T-cell (primary cell): ENCODE measurements around the gene HCFC2. TPM values are rescaled to one million over a fixed set of nuclear protein-coding genes. Genes with fewer than 3 reads are reported as not detected.

Source experiments
- ATAC-seq, 4 experiments: fragments of 200-7000 bp in 3 of 4; fragments of 150-1000 bp in 1 of 4; cut with Tn5 transposase; replicated peaks in 1 of 4; 1 replicate in 3 of 4; 2 replicates in 1 of 4; pipeline ENCODE4 v1.10.0; 2021; ENCODE audit warnings: moderate library complexity in 3 of 4, mild to moderate bottlenecking in 2 of 4, moderate number of reproducible peaks in 1 of 4
- CTCF ChIA-PET, 2 donors: fragments of 300-600 bp; sonication (Branson Sonifier 250); formaldehyde crosslinking; loops; one replicate each; lab custom pipeline; 2022; ENCODE audit warnings: antibody characterized with exemption in 2 of 2; lab: Charles Lee
- POLR2A ChIA-PET, 2 donors: fragments of 300-600 bp; sonication (Branson Sonifier 250); formaldehyde crosslinking; loops; one replicate each; lab custom pipeline; 2022; ENCODE audit warnings: antibody characterized with exemption in 2 of 2; lab: Charles Lee
- DNase-seq, 35 experiments: peaks; one replicate each; pipeline versions ENCODE4 v3.0.0 to v3.0.0-alpha.2; 2013 to 2023
- H3K27ac ChIP-seq: one replicate; pipeline ENCODE4 v1.5.1; 2013; ENCODE audit warnings: low read length
- H3K27me3 ChIP-seq, 2 experiments: replicated peaks in 1 of 2; 1 replicate in 1 of 2; 2 replicates in 1 of 2; pipeline versions ENCODE4 v1.6.1 to v1.7.0; 2013; ENCODE audit warnings: low read length in 1 of 2, mixed read lengths in 1 of 2; ENCODE audit not compliant: control insufficient read depth in 2 of 2, insufficient read depth in 2 of 2; ENCODE audit errors: extremely low read depth in 1 of 2
- H3K36me3 ChIP-seq, 2 donors: 1 replicate in 1 of 2; 2 replicates in 1 of 2; pipeline versions ENCODE4 v1.6.1 to v1.7.0; 2013; ENCODE audit warnings: low read length in 1 of 2; ENCODE audit not compliant: control insufficient read depth in 2 of 2, insufficient read depth in 1 of 2; ENCODE audit errors: extremely low read depth in 1 of 2
- H3K4me1 ChIP-seq, 2 experiments: 1 replicate in 1 of 2; 2 replicates in 1 of 2; pipeline versions ENCODE4 v1.6.1 to v1.7.0; 2013; ENCODE audit warnings: low read length in 2 of 2, mixed read lengths in 1 of 2; ENCODE audit not compliant: insufficient read depth in 2 of 2, control insufficient read depth in 1 of 2; ENCODE audit errors: extremely low read depth in 1 of 2
- H3K4me3 ChIP-seq, 2 donors: 1 replicate in 1 of 2; 2 replicates in 1 of 2; pipeline versions ENCODE4 v1.5.1 to v1.7.0; 2013; ENCODE audit warnings: mild to moderate bottlenecking in 2 of 2, low read length in 1 of 2, moderate library complexity in 1 of 2; ENCODE audit not compliant: control insufficient read depth in 1 of 2; ENCODE audit errors: extremely low read depth in 1 of 2
- H3K9me3 ChIP-seq: 2 replicates; pipeline ENCODE4 v1.7.0; 2013
- H3K27ac Mint-ChIP-seq, 2 donors: one replicate each; pipeline ENCODE4 v1.8.0; 2020 to 2021; ENCODE audit warnings: mild to moderate bottlenecking in 2 of 2, mixed read lengths in 2 of 2
- H3K27me3 Mint-ChIP-seq, 2 donors: one replicate each; pipeline ENCODE4 v1.8.0; 2021 to 2022; ENCODE audit warnings: mixed read lengths in 2 of 2
- H3K36me3 Mint-ChIP-seq: one replicate; pipeline ENCODE4 v1.8.0; 2021; ENCODE audit warnings: mixed read lengths
- H3K4me1 Mint-ChIP-seq, 3 donors: one replicate each; pipeline ENCODE4 v1.8.0; 2020 to 2022; ENCODE audit warnings: mixed read lengths in 3 of 3, mild to moderate bottlenecking in 1 of 3
- H3K4me3 Mint-ChIP-seq, 3 donors: one replicate each; pipeline ENCODE4 v1.8.0; 2020 to 2022; ENCODE audit warnings: mild to moderate bottlenecking in 3 of 3, mixed read lengths in 3 of 3, moderate library complexity in 3 of 3
- H3K9me3 Mint-ChIP-seq, 3 donors: one replicate each; pipeline ENCODE4 v1.8.0; 2020 to 2022; ENCODE audit warnings: mixed read lengths in 3 of 3
- WGBS: methylation state at CpG from one replicate; pipeline ENCODE4 v1.1.5; 2013; ENCODE audit warnings: missing lambda C conversion rate; ENCODE audit not compliant: insufficient coverage; 5-methylcytosine and 5-hydroxymethylcytosine counted together
- total RNA-seq, 35 experiments: library from RNA in 6 of 35; stranded (reverse) in 6 of 35; fragments of 120-200 nt in 1 of 35; gene quantifications; one replicate each; pipeline versions ENCODE4 v1.2.1 to v1.2.4 and lab custom pipeline; 2013 to 2026

The HCFC2 gene
- total RNA-seq, 5 donors from 2014 or later (not counting 1 experiment from before 2014, with no cell fraction given), result 13.9 to 16.9 (median 14.9) TPM

GRCh38 chr12:104060791-104061190, 3.5 kb upstream of the HCFC2 start:
- H3K27me3 Mint-ChIP-seq, result peaks cover 18 to 23% of the 10 kb centered on the region in 2 donors
- ChIA-PET POLR2A (no interaction called here), CTCF (interaction anchor here in 1 of 2 donors (0.6 kb wide), 1 partner anchor 49 kb away, joined by 3 read pairs; no protein-coding TSS in a partner anchor)
- Histone ChIP-seq H3K27ac (no peak overlapping the region), H3K36me3 (no peaks in the 10 kb centered on the region), H3K4me1 (peaks cover 10 to 16% of the 10 kb centered on the region in 2 experiments), H3K9me3 (no peaks in the 10 kb centered on the region), H3K27me3 (peaks cover 0 to 19% of the 10 kb centered on the region in 2 experiments), H3K4me3 (no peak overlapping the region)
- H3K36me3 Mint-ChIP-seq, result no peaks in the 10 kb centered on the region
- peaks cover 9 to 12% (median 11%) of the 10 kb centered on the region in 3 donors for H3K4me1 Mint-ChIP-seq
- ATAC-seq, result no peak
- H3K27ac Mint-ChIP-seq, result no peak overlapping the region
- DNase-seq, result no peak
- no CpG with 5 or more reads among the region's 2 CpGs for WGBS
- H3K4me3 Mint-ChIP-seq, result no peak overlapping the region
- H3K9me3 Mint-ChIP-seq, result peaks cover 0 to 3% (median 0%) of the 10 kb centered on the region in 3 donors

GRCh38 chr12:104063712-104064030, 660 bp upstream of the HCFC2 start:
- Mint-ChIP-seq H3K4me1 (peaks cover 22 to 27% (median 25%) of the 10 kb centered on the region in 3 donors), H3K4me3 (peak overlapping the region; percentile 89 to 95 (median 94)), H3K27me3 (peaks cover 9 to 18% of the 10 kb centered on the region in 2 donors), H3K36me3 (peaks cover 12% of the 10 kb centered on the region), H3K27ac (no peak overlapping the region), H3K9me3 (no peaks in the 10 kb centered on the region)
- DNase-seq (peak in 1 of 35 experiments; percentile 2), ATAC-seq (peak; percentile 31 to 34 (median 33))
- H3K36me3 ChIP-seq, result peaks cover 0 to 8% of the 10 kb centered on the region in 2 donors
- H3K4me1 ChIP-seq, result peaks cover 13 to 16% of the 10 kb centered on the region in 2 experiments
- ChIA-PET POLR2A (no interaction called here), CTCF (interaction anchor here (0.6 to 2.2 kb wide), 4 partner anchors 27 to 180 kb away, joined by 3 to 12 read pairs (median 4); no protein-coding TSS in a partner anchor)
- H3K4me3 ChIP-seq, result peak overlapping the region; percentile 92
- H3K27me3 ChIP-seq, result peaks cover 0 to 13% of the 10 kb centered on the region in 2 experiments
- WGBS, result 0% methylated on average over 6 of the region's 7 CpGs
- H3K27ac ChIP-seq, result no peak overlapping the region
- no peaks in the 10 kb centered on the region for H3K9me3 ChIP-seq

GRCh38 chr12:104064842-104065427, 604 bp downstream of the HCFC2 start:
- Mint-ChIP-seq H3K4me1 (peaks cover 25 to 31% (median 27%) of the 10 kb centered on the region in 3 donors), H3K27me3 (peaks cover 3 to 14% of the 10 kb centered on the region in 2 donors), H3K9me3 (no peaks in the 10 kb centered on the region), H3K27ac (peak overlapping the region; percentile 53 to 80), H3K36me3 (peaks cover 15% of the 10 kb centered on the region), H3K4me3 (peak overlapping the region; percentile 76 to 95 (median 89))
- 5% methylated on average over 30 of the region's 41 CpGs for WGBS
- Histone ChIP-seq H3K4me1 (peaks cover 13 to 16% of the 10 kb centered on the region in 2 experiments), H3K36me3 (peaks cover 0 to 8% of the 10 kb centered on the region in 2 donors), H3K27ac (no peak overlapping the region), H3K4me3 (peak overlapping the region; percentile 92), H3K27me3 (peaks cover 0 to 13% of the 10 kb centered on the region in 2 experiments), H3K9me3 (no peaks in the 10 kb centered on the region)
- DNase-seq (no peak), ATAC-seq (no peak)
- CTCF ChIA-PET, result interaction anchor here in 1 of 2 donors (1.0 to 2.2 kb wide), 2 partner anchors 44 to 94 kb away, joined by 3 to 12 read pairs; no protein-coding TSS in a partner anchor
- POLR2A ChIA-PET, result interaction anchor here in 1 of 2 donors (0.6 kb wide), 1 partner anchor 1101 kb away, joined by 3 read pairs; no protein-coding TSS in a partner anchor

- Histone ChIP-seq H3K4me3 (no peak overlapping the region), H3K27me3 (no peaks in the 10 kb centered on the region), H3K9me3 (no peaks in the 10 kb centered on the region), H3K27ac (no peak overlapping the region), H3K36me3 (peaks cover 0 to 24% of the 10 kb centered on the region in 2 donors), H3K4me1 (no peaks in the 10 kb centered on the region)
- Mint-ChIP-seq H3K4me3 (no peak overlapping the region), H3K4me1 (peaks cover 25 to 35% (median 29%) of the 10 kb centered on the region in 3 donors), H3K27ac (no peak overlapping the region), H3K9me3 (no peaks in the 10 kb centered on the region), H3K36me3 (peaks cover 29% of the 10 kb centered on the region), H3K27me3 (no peaks in the 10 kb centered on the region)
- no peak for DNase-seq
- 100% methylated on average over 2 of the region's 2 CpGs for WGBS
- CTCF ChIA-PET, result no interaction called here
- POLR2A ChIA-PET, result no interaction called here
- no peak for ATAC-seq
These were observed 7.8 kb downstream of the HCFC2 start for GRCh38 chr12:104072099-104072498.

GRCh38 chr12:104073699-104074098, 9.4 kb downstream of the HCFC2 start:
- no peak for ATAC-seq
- no peaks in the 10 kb centered on the region for H3K9me3 Mint-ChIP-seq
- peaks cover 0 to 17% of the 10 kb centered on the region in 2 donors for H3K36me3 ChIP-seq

GRCh38 chr12:104079024-104079423, 14.7 kb downstream of the HCFC2 start:
- Histone ChIP-seq H3K4me1 (no peaks in the 10 kb centered on the region), H3K4me3 (no peak overlapping the region), H3K9me3 (no peaks in the 10 kb centered on the region), H3K27me3 (no peaks in the 10 kb centered on the region), H3K27ac (no peak overlapping the region), H3K36me3 (peaks cover 5 to 47% of the 10 kb centered on the region in 2 donors)
- no peak for DNase-seq
- Mint-ChIP-seq H3K9me3 (no peaks in the 10 kb centered on the region), H3K4me3 (no peak overlapping the region), H3K27me3 (no peaks in the 10 kb centered on the region), H3K4me1 (peaks cover 23 to 25% (median 25%) of the 10 kb centered on the region in 3 donors), H3K27ac (no peak overlapping the region), H3K36me3 (peaks cover 45% of the 10 kb centered on the region)
- CTCF ChIA-PET, result interaction anchor here (0.9 to 2.3 kb wide), 2 partner anchors 9 to 30 kb away, joined by 3 to 5 read pairs; no protein-coding TSS in a partner anchor
- ATAC-seq, result no peak
- WGBS, result no CpG with 5 or more reads among the region's 1 CpG
- POLR2A ChIA-PET, result no interaction called here

More at GRCh38 chr12:104073699-104074098, 9.4 kb downstream of the HCFC2 start:
- Histone ChIP-seq H3K27me3 (no peaks in the 10 kb centered on the region), H3K4me3 (no peak overlapping the region), H3K27ac (no peak overlapping the region), H3K4me1 (no peaks in the 10 kb centered on the region), H3K9me3 (no peaks in the 10 kb centered on the region)
- no CpG with 5 or more reads among the region's 1 CpG for WGBS
- no peak for DNase-seq
- Mint-ChIP-seq H3K27me3 (no peaks in the 10 kb centered on the region), H3K36me3 (peaks cover 26% of the 10 kb centered on the region), H3K27ac (no peak overlapping the region), H3K4me1 (peaks cover 21 to 28% (median 25%) of the 10 kb centered on the region in 3 donors), H3K4me3 (no peak overlapping the region)
- CTCF ChIA-PET, result no interaction called here
- POLR2A ChIA-PET, result no interaction called here
